Spleen (tissue), 11 donors: ENCODE results near the gene VCL. TPM values are rescaled to one million over a fixed set of nuclear protein-coding genes. Genes with fewer than 3 reads are reported as not detected.

Experiments
- DNase-seq: peaks from one replicate; pipeline ENCODE4 v3.0.0-alpha.2; 2020
- H3K27ac ChIP-seq, 8 donors: fragments of 200-600 bp; sonication (generic) in 7 of 8; 1 replicate in 4 of 8; 2 replicates in 4 of 8; pipeline versions ENCODE4 v1.5.0 to v1.8.0; 2016 to 2021; ENCODE audit warnings: inconsistent platforms in 4 of 8, mild to moderate bottlenecking in 4 of 8, moderate library complexity in 1 of 8
- H3K27me3 ChIP-seq, 7 donors: fragments of 200-600 bp; sonication (generic) in 6 of 7; replicated peaks in 1 of 7; 1 replicate in 4 of 7; 2 replicates in 3 of 7; pipeline versions ENCODE4 v1.5.0 to v1.8.0; 2016 to 2021; ENCODE audit warnings: inconsistent platforms in 3 of 7, mild to moderate bottlenecking in 1 of 7
- H3K36me3 ChIP-seq, 6 donors: fragments of 200-600 bp; sonication (generic) in 5 of 6; 1 replicate in 4 of 6; 2 replicates in 2 of 6; pipeline versions ENCODE4 v1.5.0 to v1.8.0; 2016 to 2021; ENCODE audit warnings: inconsistent platforms in 2 of 6
- H3K4me1 ChIP-seq, 6 donors: fragments of 200-600 bp; sonication (generic) in 5 of 6; 1 replicate in 3 of 6; 2 replicates in 3 of 6; pipeline versions ENCODE4 v1.5.0 to v1.8.0; 2016 to 2021; ENCODE audit warnings: inconsistent platforms in 3 of 6
- H3K4me3 ChIP-seq, 8 donors: fragments of 200-600 bp; sonication (generic) in 7 of 8; 1 replicate in 4 of 8; 2 replicates in 4 of 8; pipeline versions ENCODE4 v1.5.0 to v1.8.0; 2016 to 2021; ENCODE audit warnings: inconsistent platforms in 4 of 8, mild to moderate bottlenecking in 4 of 8, moderate library complexity in 2 of 8
- H3K9me3 ChIP-seq, 8 donors: fragments of 200-600 bp; sonication (generic) in 7 of 8; 1 replicate in 4 of 8; 2 replicates in 4 of 8; pipeline versions ENCODE4 v1.5.0 to v1.8.0; 2016 to 2021; ENCODE audit warnings: inconsistent platforms in 4 of 8
- CTCF ChIP-seq, 11 experiments: fragments of 200-600 bp in 7 of 11; fragments of 450-650 bp in 4 of 11; sonication (generic) in 4 of 11; IDR thresholded peaks in 8 of 11; conservative IDR thresholded peaks in 3 of 11; 1 replicate in 7 of 11; 2 replicates in 4 of 11; pipeline versions ENCODE4 v1.4.0 to v1.8.0; 2016 to 2021; ENCODE audit warnings: antibody characterized with exemption in 11 of 11, inconsistent platforms in 4 of 11, mild to moderate bottlenecking in 1 of 11
- POLR2A ChIP-seq, 3 donors: fragments of 450-650 bp; IDR thresholded peaks; one replicate each; pipeline ENCODE4 v1.5.1; 2017; ENCODE audit warnings: antibody characterized with exemption in 3 of 3, mild to moderate bottlenecking in 1 of 3
- POLR2AphosphoS5 ChIP-seq, 3 donors: sonication (generic); formaldehyde crosslinking; IDR thresholded peaks; one replicate each; pipeline ENCODE4 v1.5.1; 2017; ENCODE audit warnings: antibody characterized with exemption in 3 of 3
- WGBS, 5 donors: extraction: QIAGEN DNeasy Blood & Tissue Kit in 3 of 5; methylation state at CpG; one replicate each; pipeline versions ENCODE4 v1.1.5 to v1.1.7; 2013 to 2018; 5-methylcytosine and 5-hydroxymethylcytosine counted together
- intact Hi-C: fragments of 100-400 bp; cut with DNase I; formaldehyde crosslinking; loops from one replicate; pipeline ENCODE4 v1.15.0; 2023; ENCODE audit warnings: low total_unique reads
- polyA plus RNA-seq, 3 donors: library from polyadenylated mRNA; stranded (reverse); fragments of 200-250 nt; gene quantifications; one replicate each; pipeline ENCODE4 v1.2.1, GENCODE V29; 2013
- total RNA-seq, 7 donors: library from RNA; depleted of rRNA in 3 of 7; stranded (reverse); fragments of >200 nt in 3 of 7; fragmentation: NEBNext Ultra II Directional in 4 of 7; extraction: Animal tissue kit (Norgen Biotek cat#: 25700) in 4 of 7; gene quantifications; one replicate each; pipeline versions ENCODE4 v1.1.0 to v1.2.1, GENCODE V29; 2016 to 2021
- donor health status: healthy with polysubstance abuse.
- donor health status: DM: no; HTN: no; CAD: no; lungs with moderate emphysema.
- donor health status: DM: no; HTN: no; CAD: no.
- donor health status: Bipolar disorder and iron deficiency.
- donor health status: healthy.
- donor health status: DM: no; HTN: no; CAD: no.
- donor health status: DM: yes; HTN: yes; CAD: no.

The VCL gene
- total and polyA plus RNA-seq, 10 donors, result 8.8 to 214 (median 77.6) TPM

- peaks cover 6 to 35% (median 20%) of the 10 kb centered on the region in 6 donors for H3K4me1 ChIP-seq
- intact Hi-C loops, result no loop called here
- 83 to 91% (median 89%) methylated on average over 4 of the region's 4 CpGs for WGBS, 5 donors
- no peaks in the 10 kb centered on the region for H3K27me3 ChIP-seq
- TF ChIP-seq CTCF (IDR thresholded peaks at IDR 0.05 in 8 of 11, conservative IDR thresholded peaks at IDR 0.05 in 3 of 11), result no peak
- TF ChIP-seq POLR2A (IDR thresholded peaks at IDR 0.05), result no peak
- no peak for TF ChIP-seq POLR2AphosphoS5 (IDR thresholded peaks at IDR 0.05)
- H3K27ac ChIP-seq, result no peak overlapping the region
- no peak overlapping the region for H3K4me3 ChIP-seq
- no peak for DNase-seq
- H3K9me3 ChIP-seq, result no peaks in the 10 kb centered on the region
- no peaks in the 10 kb centered on the region for H3K36me3 ChIP-seq
These were observed 22.5 kb upstream of the VCL start for GRCh38 chr10:73975388-73975787.

DNA sequence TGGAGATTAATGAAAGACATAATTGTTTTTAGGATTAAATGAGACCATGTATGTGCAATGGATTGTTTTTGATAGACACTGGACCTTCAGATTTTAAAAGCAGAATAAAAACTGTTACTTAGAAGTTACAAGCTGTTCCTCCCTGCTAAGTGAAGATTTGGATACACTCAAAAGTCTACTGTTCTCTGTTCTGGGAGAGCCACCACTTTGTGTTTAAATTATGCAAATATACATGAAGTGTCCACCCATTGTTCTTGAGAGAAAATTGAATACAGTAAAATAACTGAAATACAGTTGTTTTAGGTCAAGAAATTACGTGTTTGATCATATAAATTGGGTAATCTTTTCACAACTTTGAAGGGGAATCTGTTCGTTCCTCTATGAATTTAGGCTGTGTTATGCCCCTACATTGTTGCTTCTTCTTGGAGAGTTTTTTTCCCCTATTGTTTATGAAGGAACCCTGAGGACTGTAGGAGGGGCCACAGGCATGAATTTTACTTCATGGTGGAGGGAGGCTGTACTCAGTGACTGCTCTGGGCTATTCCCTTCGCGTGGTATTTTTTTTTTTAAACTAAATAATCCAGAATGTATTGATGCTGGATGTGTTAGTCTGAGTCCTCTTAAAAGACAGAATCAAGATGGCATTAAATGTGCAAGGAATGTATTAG lies 18.6 kb upstream of the VCL start:
- DNase-seq, result no peak
- intact Hi-C loops, result no loop called here
- Histone ChIP-seq H3K27me3 (no peaks in the 10 kb centered on the region), H3K4me1 (peaks cover 9 to 46% (median 30%) of the 10 kb centered on the region in 6 donors), H3K36me3 (no peaks in the 10 kb centered on the region), H3K27ac (peak overlapping the region in 7 of 8 donors; percentile 31 to 83 (median 74)), H3K4me3 (peak overlapping the region in 1 of 8 donors; percentile 8), H3K9me3 (no peaks in the 10 kb centered on the region)
- no peak for TF ChIP-seq POLR2A (IDR thresholded peaks at IDR 0.05)
- no peak for TF ChIP-seq POLR2AphosphoS5 (IDR thresholded peaks at IDR 0.05)
- no peak for TF ChIP-seq CTCF (IDR thresholded peaks at IDR 0.05 in 8 of 11, conservative IDR thresholded peaks at IDR 0.05 in 3 of 11)
- 50 to 73% (median 57%) methylated on average over 4 of the region's 4 CpGs for WGBS, 5 donors

- DNase-seq, result no peak
- H3K4me3 ChIP-seq, result no peak overlapping the region
These were observed 18.0 kb upstream of the VCL start for GRCh38 chr10:73979809-73980433.

DNA sequence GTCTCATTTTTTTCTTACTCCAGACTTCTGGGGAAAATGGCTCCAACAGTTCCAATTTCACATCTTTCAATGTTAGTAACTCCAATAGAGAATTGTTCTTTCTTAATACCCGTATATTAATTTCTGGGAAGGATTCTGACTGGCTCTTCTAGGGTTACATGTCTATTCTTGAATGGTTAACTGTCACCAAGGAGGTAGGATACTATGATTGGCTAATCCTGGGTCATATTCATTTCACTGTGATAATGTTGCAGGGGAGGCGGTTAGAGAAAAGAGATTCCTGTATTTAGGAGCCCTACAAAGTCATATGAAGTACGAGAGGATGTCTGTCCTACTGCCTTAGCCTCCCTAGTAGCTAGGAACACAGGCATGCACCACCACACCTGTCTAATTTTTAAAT lies 16.1 kb upstream of the VCL start:
- peaks cover 7 to 43% (median 26%) of the 10 kb centered on the region in 6 donors for H3K4me1 ChIP-seq
- intact Hi-C loops, result no loop called here
- 90 to 95% (median 92%) methylated on average over 3 of the region's 3 CpGs for WGBS, 5 donors

More at GRCh38 chr10:73979809-73980433, 18.0 kb upstream of the VCL start:
- Histone ChIP-seq H3K27me3 (no peaks in the 10 kb centered on the region), H3K36me3 (no peaks in the 10 kb centered on the region), H3K9me3 (no peaks in the 10 kb centered on the region), H3K4me1 (peaks cover 7 to 44% (median 26%) of the 10 kb centered on the region in 6 donors), H3K27ac (peak overlapping the region in 7 of 8 donors; percentile 10 to 83 (median 74))
- 48 to 62% (median 51%) methylated on average over 4 of the region's 4 CpGs for WGBS, 5 donors
- TF ChIP-seq POLR2A (IDR thresholded peaks at IDR 0.05), result no peak
- intact Hi-C loops, result no loop called here

More for the DNA sequence above, 16.1 kb upstream of the VCL start:
- TF ChIP-seq POLR2AphosphoS5 (IDR thresholded peaks at IDR 0.05) (no peak), POLR2A (IDR thresholded peaks at IDR 0.05) (no peak), CTCF (IDR thresholded peaks at IDR 0.05 in 8 of 11, conservative IDR thresholded peaks at IDR 0.05 in 3 of 11) (no peak)
- no peak overlapping the region for H3K4me3 ChIP-seq
- H3K27me3 ChIP-seq, result no peaks in the 10 kb centered on the region
- H3K9me3 ChIP-seq, result no peaks in the 10 kb centered on the region
- no peak overlapping the region for H3K27ac ChIP-seq
- H3K36me3 ChIP-seq, result no peaks in the 10 kb centered on the region
- DNase-seq, result no peak
